Loucy (cell line): ENCODE data around the gene MEGF10.

ENCODE experiments used
- CTCF ChIP-seq: fragments of 200-600 bp; sonication (generic); conservative IDR thresholded peaks from 2 replicates; pipeline ENCODE4 v1.5.1; 2014; ENCODE audit warnings: mild to moderate bottlenecking, antibody characterized with exemption, low read length
- EZH2phosphoT487 ChIP-seq: fragments of 200-600 bp; IDR thresholded peaks from 2 replicates; pipeline ENCODE4 v1.6.1; 2018; ENCODE audit warnings: antibody characterized with exemption, mild to moderate bottlenecking, moderate library complexity, borderline replicate concordance

GRCh38 chr5:127290019-127290945, at the start of gene MEGF10:
- TF ChIP-seq CTCF (no peak), EZH2phosphoT487 (no peak)
